Breast epithelium (tissue), 4 donors: ENCODE measurements around the gene USP34. TPM values are rescaled to one million over a fixed set of nuclear protein-coding genes. Genes with fewer than 3 reads are reported as not detected.

ENCODE experiments used
- DNase-seq, 2 donors: peaks; one replicate each; pipeline ENCODE4 v3.0.0-alpha.2; 2019; ENCODE audit warnings: low spot score in 2 of 2
- H3K27ac ChIP-seq, 2 donors: fragments of 200-600 bp; sonication (generic) in 1 of 2; one replicate each; pipeline ENCODE4 v1.5.1; 2016 to 2019; ENCODE audit warnings: mild to moderate bottlenecking in 1 of 2
- H3K27me3 ChIP-seq, 2 donors: fragments of 200-600 bp; sonication (generic) in 1 of 2; one replicate each; pipeline versions ENCODE4 v1.5.1 to v1.6.0; 2017 to 2019; ENCODE audit warnings: control low read depth in 1 of 2, mild to moderate bottlenecking in 1 of 2
- H3K36me3 ChIP-seq: fragments of 200-600 bp; one replicate; pipeline ENCODE4 v1.5.1; 2019
- H3K4me1 ChIP-seq, 2 donors: fragments of 200-600 bp; sonication (generic); one replicate each; pipeline ENCODE4 v1.5.1; 2016 to 2019; ENCODE audit warnings: control low read depth in 1 of 2
- H3K4me3 ChIP-seq, 3 donors: fragments of 200-600 bp; sonication (generic); 1 replicate in 2 of 3; 2 replicates in 1 of 3; pipeline ENCODE4 v1.5.1; 2016 to 2019; ENCODE audit warnings: mild to moderate bottlenecking in 3 of 3, moderate library complexity in 2 of 3
- H3K9me3 ChIP-seq, 2 donors: fragments of 200-600 bp; sonication (generic) in 1 of 2; one replicate each; pipeline ENCODE4 v1.5.1; 2016 to 2019; ENCODE audit warnings: control low read depth in 1 of 2
- CTCF ChIP-seq, 3 donors: fragments of 450-650 bp; IDR thresholded peaks; one replicate each; pipeline ENCODE4 v1.5.1; 2016 to 2017; ENCODE audit warnings: antibody characterized with exemption in 3 of 3, mild to moderate bottlenecking in 3 of 3, moderate library complexity in 3 of 3
- POLR2A ChIP-seq: fragments of 450-650 bp; IDR thresholded peaks from one replicate; pipeline ENCODE4 v1.6.1; 2016; ENCODE audit warnings: antibody characterized with exemption, mild to moderate bottlenecking, moderate library complexity
- POLR2AphosphoS5 ChIP-seq, 3 donors: sonication (generic); formaldehyde crosslinking; IDR thresholded peaks; one replicate each; pipeline ENCODE4 v1.6.1; 2017; ENCODE audit warnings: antibody characterized with exemption in 3 of 3
- intact Hi-C: fragments of 100-400 bp; cut with DNase I; formaldehyde crosslinking; loops from one replicate; pipeline ENCODE4 v1.15.1; 2023; ENCODE audit warnings: low total_unique reads
- total RNA-seq, 3 donors: library from RNA; depleted of rRNA; stranded (reverse); fragments of >200 nt; gene quantifications; one replicate each; pipeline ENCODE4 v1.1.0, GENCODE V29; 2016

Gene USP34
- total RNA-seq, 3 donors from 2014 or later = 148 to 260 (median 189) TPM

GRCh38 chr2:61238219-61239012 is 232.5 kb downstream of the USP34 start:
- no peak for DNase-seq
- intact Hi-C loops = no loop called here
- H3K4me1 ChIP-seq = no peaks in the 10 kb centered on the region
- TF ChIP-seq CTCF (IDR thresholded peaks at IDR 0.05) (no peak), POLR2A (no peak), POLR2AphosphoS5 (IDR thresholded peaks at IDR 0.05) (no peak)
- no peaks in the 10 kb centered on the region for H3K9me3 ChIP-seq
- no peaks in the 10 kb centered on the region for H3K36me3 ChIP-seq
- H3K4me3 ChIP-seq = no peak overlapping the region
- no peaks in the 10 kb centered on the region for H3K27me3 ChIP-seq
- H3K27ac ChIP-seq = no peak overlapping the region

GRCh38 chr2:61235716-61236115 is 235.2 kb downstream of the USP34 start:
- Histone ChIP-seq H3K36me3 (no peaks in the 10 kb centered on the region), H3K27me3 (no peaks in the 10 kb centered on the region), H3K4me3 (no peak overlapping the region), H3K9me3 (no peaks in the 10 kb centered on the region), H3K4me1 (no peaks in the 10 kb centered on the region), H3K27ac (no peak overlapping the region)
- no peak for DNase-seq
- intact Hi-C loops = no loop called here
- TF ChIP-seq POLR2A = no peak
- no peak for TF ChIP-seq CTCF (IDR thresholded peaks at IDR 0.05)
- no peak for TF ChIP-seq POLR2AphosphoS5 (IDR thresholded peaks at IDR 0.05)

GRCh38 chr2:61233581-61233980 is 237.3 kb downstream of the USP34 start:
- Histone ChIP-seq H3K4me1 (no peaks in the 10 kb centered on the region), H3K9me3 (no peaks in the 10 kb centered on the region), H3K4me3 (no peak overlapping the region), H3K36me3 (no peaks in the 10 kb centered on the region), H3K27ac (no peak overlapping the region), H3K27me3 (no peaks in the 10 kb centered on the region)
- TF ChIP-seq POLR2AphosphoS5 (IDR thresholded peaks at IDR 0.05) = no peak
- TF ChIP-seq CTCF (IDR thresholded peaks at IDR 0.05) = no peak
- no peak for TF ChIP-seq POLR2A
- intact Hi-C loops = no loop called here
- no peak for DNase-seq

GRCh38 chr2:61229936-61230335 is 241.0 kb downstream of the USP34 start:
- H3K4me3 ChIP-seq = no peak overlapping the region
- intact Hi-C loops = no loop called here
- TF ChIP-seq POLR2A (no peak), POLR2AphosphoS5 (IDR thresholded peaks at IDR 0.05) (no peak), CTCF (IDR thresholded peaks at IDR 0.05) (no peak)
- no peaks in the 10 kb centered on the region for H3K4me1 ChIP-seq
- no peak for DNase-seq
- H3K27me3 ChIP-seq = no peaks in the 10 kb centered on the region
- H3K27ac ChIP-seq = no peak overlapping the region
- H3K36me3 ChIP-seq = peaks cover 3% of the 10 kb centered on the region
- H3K9me3 ChIP-seq = no peaks in the 10 kb centered on the region

- Histone ChIP-seq H3K4me1 (no peaks in the 10 kb centered on the region), H3K4me3 (no peak overlapping the region), H3K36me3 (peaks cover 7% of the 10 kb centered on the region), H3K9me3 (no peaks in the 10 kb centered on the region), H3K27ac (no peak overlapping the region), H3K27me3 (no peaks in the 10 kb centered on the region)
- TF ChIP-seq POLR2AphosphoS5 (IDR thresholded peaks at IDR 0.05) (no peak), POLR2A (no peak), CTCF (IDR thresholded peaks at IDR 0.05) (no peak)
- intact Hi-C loops = no loop called here
- DNase-seq = no peak
Measured at GRCh38 chr2:61222567-61222966, 248.3 kb downstream of the USP34 start.
